PC-3 (cell line): ENCODE results near the gene CIAO3. TPM values are rescaled to one million over a fixed set of nuclear protein-coding genes. Genes with fewer than 3 reads are reported as not detected.

ENCODE experiments used
- ATAC-seq: fragments of 200-7000 bp; cut with Tn5 transposase; 2 replicates; pipeline ENCODE4 v1.9.1; 2020; ENCODE audit warnings: mild to moderate bottlenecking, moderate library complexity
- BruUV-seq: library from RNA; stranded (reverse); fragments of 400-500 nt; replicated peaks from 2 replicates; lab custom pipeline; 2021; lab: Mats Ljungman, UMichigan
- CTCF ChIA-PET: fragments of 300-600 bp; sonication (Branson Sonifier 250); formaldehyde crosslinking; loops from one replicate; lab custom pipeline; 2022; ENCODE audit warnings: antibody characterized with exemption; lab: Charles Lee
- POLR2A ChIA-PET: fragments of 300-600 bp; sonication (Branson Sonifier 250); formaldehyde crosslinking; loops from one replicate; lab custom pipeline; 2022; ENCODE audit warnings: antibody characterized with exemption; ENCODE audit not compliant: unreplicated experiment; lab: Charles Lee
- DNase-seq: peaks from one replicate; pipeline ENCODE4 v3.0.0-alpha.2; 2015
- H2AFZ ChIP-seq: fragments of 300-600 bp; sonication (generic); 2 replicates; pipeline ENCODE4 v1.6.0; 2016; ENCODE audit warnings: antibody characterized with exemption, low read length
- H3F3A ChIP-seq: fragments of 300-600 bp; sonication (generic); one replicate; pipeline ENCODE4 v1.6.0; 2017; ENCODE audit warnings: antibody characterized with exemption, low read length, control low read depth, mild to moderate bottlenecking; ENCODE audit not compliant: unreplicated experiment
- H3K27ac ChIP-seq: fragments of 300-600 bp; sonication (generic); 2 replicates; pipeline ENCODE4 v1.5.1; 2016; ENCODE audit warnings: mild to moderate bottlenecking, low read length
- H3K27me3 ChIP-seq: fragments of 300-600 bp; sonication (generic); 2 replicates; pipeline ENCODE4 v1.6.1; 2016; ENCODE audit warnings: low read length, mixed read lengths
- H3K36me3 ChIP-seq: fragments of 300-600 bp; sonication (generic); 2 replicates; pipeline ENCODE4 v1.6.1; 2016; ENCODE audit warnings: low read depth, mixed run types, low read length, mixed read lengths
- H3K4me1 ChIP-seq: fragments of 300-600 bp; sonication (generic); 2 replicates; pipeline ENCODE4 v1.5.1; 2016; ENCODE audit warnings: low read length; ENCODE audit not compliant: insufficient read depth
- H3K4me2 ChIP-seq: fragments of 300-600 bp; sonication (generic); 2 replicates; pipeline ENCODE4 v1.6.0; 2016; ENCODE audit warnings: low read length
- H3K4me3 ChIP-seq: fragments of 300-600 bp; sonication (generic); 2 replicates; pipeline ENCODE4 v1.5.1; 2016; ENCODE audit warnings: mild to moderate bottlenecking, low read length, mixed read lengths
- H3K79me2 ChIP-seq: fragments of 300-600 bp; sonication (generic); 2 replicates; pipeline ENCODE4 v1.6.1; 2017; ENCODE audit warnings: low read length, mixed read lengths
- H3K9ac ChIP-seq: fragments of 300-600 bp; sonication (generic); 2 replicates; pipeline ENCODE4 v1.6.0; 2016; ENCODE audit warnings: mild to moderate bottlenecking, low read length
- H3K9me2 ChIP-seq: fragments of 300-600 bp; sonication (generic); replicated peaks from 2 replicates; pipeline ENCODE4 v1.6.1; 2016; ENCODE audit warnings: mixed run types, low read length, mixed read lengths
- H3K9me3 ChIP-seq: fragments of 300-600 bp; sonication (generic); 2 replicates; pipeline ENCODE4 v1.6.1; 2016; ENCODE audit warnings: low read length, mixed read lengths
- H4K20me1 ChIP-seq: fragments of 300-600 bp; sonication (generic); 2 replicates; pipeline ENCODE4 v1.6.1; 2016; ENCODE audit warnings: low read length, mixed read lengths
- CTCF ChIP-seq: fragments of 300-600 bp; sonication (generic); conservative IDR thresholded peaks from 2 replicates; pipeline ENCODE4 v1.5.1; 2017; ENCODE audit warnings: antibody characterized with exemption, low read depth, mild to moderate bottlenecking, low read length
- EZH2 ChIP-seq: fragments of 300-600 bp; sonication (generic); IDR thresholded peaks from one replicate; pipeline ENCODE4 v1.6.1; 2017; ENCODE audit warnings: antibody characterized with exemption, mild to moderate bottlenecking, low read length; ENCODE audit not compliant: unreplicated experiment
- EZH2phosphoT487 ChIP-seq: fragments of 300-600 bp; sonication (generic); IDR thresholded peaks from 2 replicates; pipeline ENCODE4 v1.6.1; 2018; ENCODE audit warnings: mild to moderate bottlenecking, antibody characterized with exemption, low read length, borderline replicate concordance
- intact Hi-C: fragments of 100-400 bp; cut with micrococcal nuclease; formaldehyde crosslinking; loops from 2 replicates; pipeline ENCODE4 v1.9.0; 2023
- total RNA-seq: library from RNA; depleted of rRNA; stranded (reverse); fragments of >200 nt; gene quantifications from 2 replicates; pipeline ENCODE4 v1.2.3, GENCODE V29; 2014

CIAO3 gene
- total RNA-seq, 1 experiment from 2014 or later: 46.1 TPM

DNA sequence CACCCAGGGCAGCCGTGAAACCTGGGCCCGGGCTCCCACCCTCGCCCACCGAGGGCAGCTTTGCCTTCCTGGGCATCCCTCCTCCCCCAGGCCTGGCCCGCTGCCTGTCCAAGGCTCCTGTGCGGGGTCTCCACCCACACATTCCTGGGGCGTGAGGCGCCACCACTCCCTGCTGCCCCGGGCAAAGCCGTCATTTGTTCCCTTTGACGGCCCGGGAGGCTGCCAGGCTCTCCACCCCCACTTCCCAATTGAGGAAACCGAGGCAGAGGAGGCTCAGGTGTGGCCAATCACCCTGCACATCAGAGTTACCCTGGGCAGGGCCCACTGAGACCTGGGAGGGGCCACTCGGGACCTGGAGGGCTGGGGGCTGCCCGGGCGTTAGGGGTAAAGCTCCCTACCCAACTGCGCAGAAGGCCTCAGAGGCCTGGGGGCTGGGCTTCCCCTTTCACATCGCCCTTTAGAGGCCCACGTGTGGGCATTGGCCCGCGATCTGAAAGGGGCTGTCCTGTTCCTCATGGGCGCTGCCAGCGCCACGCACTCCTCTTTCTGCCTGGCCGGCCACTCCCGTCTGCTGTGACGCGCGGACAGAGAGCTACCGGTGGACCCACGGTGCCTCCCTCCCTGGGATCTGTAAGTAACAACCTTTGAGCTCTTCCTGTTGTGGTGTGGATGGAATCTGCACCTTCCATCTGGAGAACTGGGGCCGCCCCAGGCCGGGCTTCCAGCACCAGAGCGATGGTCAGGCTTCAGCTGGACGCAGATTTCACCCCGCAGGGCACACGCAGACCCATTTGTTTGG is 19.9 kb upstream of the CIAO3 start, which contains the start of gene MSLN:
Gene MSLN, plus strand, starts transcription at position 190 of the 799 bp plus-strand sequence. CDS start 1,947 bp downstream, outside the sequence.
- CTCF ChIA-PET: no interaction called here
- H2AFZ ChIP-seq: 0 out of 2 replicates have a peak within 1 kb of the TSS, but pooled peaks have one; percentile 18
- no peak within 1 kb of the TSS for H3K4me3 ChIP-seq
- peak; percentile 79 for ATAC-seq
- POLR2A ChIA-PET: no interaction called here
- H3K4me1 ChIP-seq: peaks cover 13% of the 10 kb centered on the region
- H3K36me3 ChIP-seq: no peaks in the 10 kb centered on the region
- no peaks in the 10 kb centered on the region for H3K9me2 ChIP-seq
- no peaks in the 10 kb centered on the region for H3K79me2 ChIP-seq
- no peak within 1 kb of the TSS; the same call in 1 of the 2 replicates for H3K9ac ChIP-seq
- H3K27ac ChIP-seq: no peak within 1 kb of the TSS
- intact Hi-C loops: no loop called here
- no peaks in the 10 kb centered on the region for H3K27me3 ChIP-seq
- DNase-seq: peak; percentile 72
- TF ChIP-seq EZH2 (no peak), CTCF (no peak), EZH2phosphoT487 (no peak)
- BruUV-seq: TSS peak; percentile 88
- H3K9me3 ChIP-seq: no peaks in the 10 kb centered on the region
- no peaks in the 10 kb centered on the region for H4K20me1 ChIP-seq
- H3F3A ChIP-seq: no peaks in the 10 kb centered on the region
- peak within 1 kb of the TSS; percentile 49 for H3K4me2 ChIP-seq

DNA sequence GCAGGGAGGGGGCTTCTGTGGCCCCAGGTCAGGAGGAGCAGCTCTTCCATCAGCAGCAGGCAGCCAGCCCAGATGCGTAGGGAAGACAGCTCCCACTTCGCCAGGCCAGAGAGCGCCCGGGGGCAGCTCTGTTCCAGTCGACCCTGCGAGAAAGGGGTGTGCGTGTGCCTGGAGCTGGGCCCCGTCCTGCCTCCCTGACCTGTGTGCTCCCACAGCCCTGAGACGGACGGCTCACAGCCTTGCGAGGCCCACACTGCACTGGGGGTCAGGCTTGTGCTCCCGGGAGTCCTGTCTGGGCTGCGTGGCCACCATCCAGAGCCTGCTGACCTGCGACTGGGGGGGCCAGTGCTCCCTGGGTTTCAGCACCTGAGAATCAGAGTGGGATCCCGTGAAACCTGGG is 19.3 kb upstream of the CIAO3 start:
- no peak for ATAC-seq
- POLR2A ChIA-PET: no interaction called here
- CTCF ChIA-PET: no interaction called here

More for the DNA sequence above, 19.3 kb upstream of the CIAO3 start:
- no peaks in the 10 kb centered on the region for H3F3A ChIP-seq
- H2AFZ ChIP-seq: no peak overlapping the region
- DNase-seq: no peak
- no peaks in the 10 kb centered on the region for H3K36me3 ChIP-seq
- no peak overlapping the region; the same call in 1 of the 2 replicates for H3K9ac ChIP-seq
- H3K27ac ChIP-seq: no peak overlapping the region
- H4K20me1 ChIP-seq: no peaks in the 10 kb centered on the region
- H3K79me2 ChIP-seq: no peaks in the 10 kb centered on the region
- TF ChIP-seq EZH2 (no peak), CTCF (no peak), EZH2phosphoT487 (no peak)
- BruUV-seq: TSS peak; percentile 24
- H3K4me3 ChIP-seq: no peak overlapping the region
- H3K4me2 ChIP-seq: no peak overlapping the region
- H3K4me1 ChIP-seq: peaks cover 13% of the 10 kb centered on the region
- H3K9me3 ChIP-seq: no peaks in the 10 kb centered on the region
- no peaks in the 10 kb centered on the region for H3K9me2 ChIP-seq
- H3K27me3 ChIP-seq: no peaks in the 10 kb centered on the region
- intact Hi-C loops: no loop called here
